Kidney (tissue), 14 donors: ENCODE results near the gene SOHLH1. TPM values are rescaled to one million over a fixed set of nuclear protein-coding genes. Genes with fewer than 3 reads are reported as not detected.

ENCODE experiments used
- DNase-seq, 5 donors: peaks; one replicate each; pipeline ENCODE4 v3.0.0-alpha.2; 2013 to 2020
- FAIRE-seq: peaks from 2 replicates; lab custom pipeline; 2012; peaks lifted over from hg19 to GRCh38; lab: Jason Lieb, UNC
- H3K27ac ChIP-seq, 2 donors: one replicate each; pipeline ENCODE4 v1.7.0; 2013; ENCODE audit warnings: low read depth in 2 of 2, low read length in 2 of 2, inconsistent platforms in 1 of 2
- H3K27me3 ChIP-seq: one replicate; pipeline ENCODE4 v1.7.1; 2013; ENCODE audit warnings: low read length, inconsistent platforms; ENCODE audit not compliant: control insufficient read depth, insufficient read depth
- H3K36me3 ChIP-seq, 3 donors: one replicate each; pipeline versions ENCODE4 v1.7.0 to v1.7.1; 2013; ENCODE audit warnings: low read length in 3 of 3, control low read depth in 1 of 3, inconsistent platforms in 1 of 3; ENCODE audit not compliant: insufficient read depth in 3 of 3, control insufficient read depth in 2 of 3
- H3K4me1 ChIP-seq, 3 donors: one replicate each; pipeline versions ENCODE4 v1.7.0 to v1.7.1; 2013; ENCODE audit warnings: low read length in 3 of 3, inconsistent platforms in 1 of 3, low read depth in 1 of 3; ENCODE audit not compliant: control insufficient read depth in 2 of 3, insufficient read depth in 2 of 3
- H3K4me3 ChIP-seq, 3 donors: one replicate each; pipeline versions ENCODE4 v1.7.0 to v1.8.1; 2013; ENCODE audit warnings: low read length in 3 of 3, control low read depth in 1 of 3, inconsistent platforms in 1 of 3
- H3K9ac ChIP-seq, 3 donors: one replicate each; pipeline versions ENCODE4 v1.7.0 to v1.7.1; 2013; ENCODE audit warnings: low read length in 3 of 3, control low read depth in 1 of 3, inconsistent platforms in 1 of 3
- H3K9me3 ChIP-seq, 3 donors: one replicate each; pipeline versions ENCODE4 v1.7.0 to v1.7.1; 2013; ENCODE audit warnings: low read length in 3 of 3, control low read depth in 1 of 3, inconsistent platforms in 1 of 3; ENCODE audit not compliant: control insufficient read depth in 2 of 3, insufficient read depth in 1 of 3
- intact Hi-C: fragments of 100-400 bp; cut with DNase I; formaldehyde crosslinking; loops from one replicate; pipeline ENCODE4 v1.11.1; 2022
- polyA plus RNA-seq: library from polyadenylated mRNA; stranded (reverse); fragments of 350-450 nt; fragmentation: Illumina TruSeq; extraction: RNeasy Lipid Tissue Mini Kit (QIAGEN cat#74804); gene quantifications from one replicate; pipeline ENCODE4 v1.2.3, GENCODE V29; 2014; ENCODE audit warnings: low read depth, low replicate concordance; ENCODE audit not compliant: insufficient read depth
- total RNA-seq: library from RNA; stranded (reverse); fragmentation: NEBNext Ultra II Directional; extraction: Animal tissue kit (Norgen Biotek cat#: 25700); gene quantifications from one replicate; pipeline ENCODE4 v1.2.1, GENCODE V29; 2021
- TF ChIP-seq, protein P1 (sequence below): IDR thresholded peaks from 3 replicates; pipeline ENCODE4 v1.5.1; 2012; ENCODE audit warnings: mild to moderate bottlenecking, moderate library complexity, borderline replicate concordance; ENCODE audit not compliant: insufficient read depth; ENCODE audit errors: extremely low read depth
- donor health status: control.
- donor health status: control.
- donor health status: control.
- donor health status: control.
- donor health status: control.
- donor health status: DM: yes; HTN: yes; CAD: no.
- donor health status: Normal renal cell carcinoma (clear cell type).

Gene SOHLH1
- total and polyA plus RNA-seq, 2 donors from 2014 or later: not detected

DNA sequence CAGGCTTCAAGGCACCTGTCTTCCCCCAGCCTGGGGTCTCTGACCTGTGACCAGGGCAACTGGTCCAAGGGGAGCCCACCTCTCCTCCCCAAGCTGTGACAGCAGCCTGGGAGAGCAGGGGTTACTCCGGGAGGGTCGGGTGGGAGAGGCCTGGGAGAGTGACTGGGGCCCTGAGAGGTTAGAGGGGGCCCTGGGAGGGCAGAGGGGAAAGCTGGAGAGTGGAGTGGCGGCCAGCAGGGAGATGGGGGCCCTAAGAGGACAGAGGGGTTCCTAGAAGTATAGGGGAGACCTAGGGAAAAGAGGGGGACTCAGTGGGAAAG, 35.9 kb downstream of the SOHLH1 start:
- intact Hi-C loops: no loop called here
- DNase-seq (peak in 1 of 5 donors; percentile 45), FAIRE-seq (no peak)
- no peaks in the 10 kb centered on the region for H3K9me3 ChIP-seq
- no peak overlapping the region for H3K27ac ChIP-seq
- H3K4me3 ChIP-seq: no peak overlapping the region
- TF ChIP-seq, protein P1, sequence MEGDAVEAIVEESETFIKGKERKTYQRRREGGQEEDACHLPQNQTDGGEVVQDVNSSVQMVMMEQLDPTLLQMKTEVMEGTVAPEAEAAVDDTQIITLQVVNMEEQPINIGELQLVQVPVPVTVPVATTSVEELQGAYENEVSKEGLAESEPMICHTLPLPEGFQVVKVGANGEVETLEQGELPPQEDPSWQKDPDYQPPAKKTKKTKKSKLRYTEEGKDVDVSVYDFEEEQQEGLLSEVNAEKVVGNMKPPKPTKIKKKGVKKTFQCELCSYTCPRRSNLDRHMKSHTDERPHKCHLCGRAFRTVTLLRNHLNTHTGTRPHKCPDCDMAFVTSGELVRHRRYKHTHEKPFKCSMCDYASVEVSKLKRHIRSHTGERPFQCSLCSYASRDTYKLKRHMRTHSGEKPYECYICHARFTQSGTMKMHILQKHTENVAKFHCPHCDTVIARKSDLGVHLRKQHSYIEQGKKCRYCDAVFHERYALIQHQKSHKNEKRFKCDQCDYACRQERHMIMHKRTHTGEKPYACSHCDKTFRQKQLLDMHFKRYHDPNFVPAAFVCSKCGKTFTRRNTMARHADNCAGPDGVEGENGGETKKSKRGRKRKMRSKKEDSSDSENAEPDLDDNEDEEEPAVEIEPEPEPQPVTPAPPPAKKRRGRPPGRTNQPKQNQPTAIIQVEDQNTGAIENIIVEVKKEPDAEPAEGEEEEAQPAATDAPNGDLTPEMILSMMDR: no peak
- no peaks in the 10 kb centered on the region for H3K36me3 ChIP-seq
- H3K27me3 ChIP-seq: no peaks in the 10 kb centered on the region
- no peak overlapping the region for H3K9ac ChIP-seq
- H3K4me1 ChIP-seq: no peaks in the 10 kb centered on the region

DNA sequence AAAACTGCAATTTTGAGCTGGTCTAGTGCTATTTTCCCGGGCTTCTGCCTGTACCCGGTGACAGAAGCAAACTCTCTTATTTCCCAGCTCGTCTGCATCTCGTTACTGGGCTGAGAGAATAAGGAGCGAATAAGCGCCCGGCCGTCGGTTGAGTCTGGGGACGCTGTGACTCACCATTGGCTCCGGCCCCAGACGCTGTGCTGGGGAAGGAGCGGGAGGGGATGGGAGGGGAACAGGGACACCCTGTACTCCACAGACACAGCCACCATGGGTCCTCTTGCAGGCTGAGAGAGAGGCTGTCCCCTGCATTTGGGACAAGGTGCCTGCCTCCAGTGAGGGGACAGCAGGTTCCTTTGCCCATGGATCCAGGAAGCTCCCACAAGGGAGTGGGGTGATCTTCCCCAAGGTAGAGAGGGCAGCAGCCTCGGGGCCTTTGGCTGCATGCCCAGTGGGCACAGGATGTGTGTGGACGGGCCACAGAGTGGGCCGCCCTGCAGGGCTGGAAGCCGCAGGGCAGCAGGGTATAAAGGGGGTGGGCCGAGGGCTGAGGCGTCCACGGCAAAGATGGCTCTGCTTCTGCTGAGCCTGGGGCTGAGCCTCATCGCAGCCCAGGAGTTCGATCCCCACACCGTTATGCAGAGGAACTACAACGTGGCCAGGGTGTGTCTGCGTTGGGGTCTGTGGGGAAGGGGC, 36.4 kb downstream of the SOHLH1 start, which contains the start of gene LCN9:
Gene LCN9, plus strand, starts transcription at position 552 of the 693 bp plus-strand sequence. Its CDS starts 13 bp downstream, at position 565.
- H3K27ac ChIP-seq: no peak within 1 kb of the TSS
- peak in 2 of 5 donors; percentile 38 to 53 for DNase-seq
- no peaks in the 10 kb centered on the region for H3K27me3 ChIP-seq
- no peak for FAIRE-seq
- H3K4me1 ChIP-seq: no peaks in the 10 kb centered on the region
- intact Hi-C loops: no loop called here
- H3K4me3 ChIP-seq: no peak within 1 kb of the TSS
- H3K36me3 ChIP-seq: no peaks in the 10 kb centered on the region
- no peaks in the 10 kb centered on the region for H3K9me3 ChIP-seq
- H3K9ac ChIP-seq: no peak within 1 kb of the TSS
- TF ChIP-seq, protein P1: no peak

DNA sequence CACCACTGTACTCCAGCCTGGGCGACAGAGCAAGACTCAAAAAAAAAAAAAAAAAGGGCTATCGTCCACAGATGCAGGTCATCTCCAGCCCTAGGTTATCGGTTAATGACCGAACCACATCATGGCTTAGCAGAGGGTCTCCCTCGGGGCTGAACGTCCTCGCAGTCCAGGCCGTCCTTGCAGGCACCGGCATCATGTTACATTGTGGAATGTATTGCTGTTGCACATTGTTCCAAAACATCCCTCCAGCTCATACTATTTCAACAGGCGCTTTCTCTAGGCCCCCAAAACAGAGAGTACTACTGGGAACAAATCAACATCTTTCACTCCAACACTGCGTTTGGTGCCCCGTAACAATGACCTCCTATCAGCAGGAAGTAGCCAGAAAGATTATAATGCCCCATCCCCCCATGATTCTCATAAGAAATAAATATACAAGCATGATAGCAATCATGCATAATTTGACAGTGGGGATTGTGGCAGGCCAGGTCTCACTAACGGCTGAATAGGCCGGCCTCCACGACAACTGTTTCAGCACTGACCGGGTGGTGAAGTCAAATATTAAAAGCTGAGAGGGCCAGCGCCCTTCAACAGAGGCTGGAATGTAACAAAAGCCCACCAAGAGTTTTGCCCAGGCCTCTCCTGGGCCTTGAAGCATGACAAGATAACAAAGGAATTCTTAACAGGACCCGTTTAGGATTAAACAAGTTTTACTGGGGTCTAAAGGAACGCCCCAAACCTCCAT, 37.3 kb downstream of the SOHLH1 start:
- intact Hi-C loops: no loop called here
- H3K4me3 ChIP-seq: no peak overlapping the region
- TF ChIP-seq, protein P1: no peak
- no peaks in the 10 kb centered on the region for H3K4me1 ChIP-seq
- DNase-seq (peak in 3 of 5 donors; percentile 28 to 67 (median 44)), FAIRE-seq (no peak)
- H3K27me3 ChIP-seq: no peaks in the 10 kb centered on the region
- no peaks in the 10 kb centered on the region for H3K36me3 ChIP-seq
- no peaks in the 10 kb centered on the region for H3K9me3 ChIP-seq
- no peak overlapping the region for H3K9ac ChIP-seq
- no peak overlapping the region for H3K27ac ChIP-seq
